Ascending aorta (tissue), 2 donors: Measurements from ENCODE around the gene PTPRN2. TPM values are rescaled to one million over a fixed set of nuclear protein-coding genes. Genes with fewer than 3 reads are reported as not detected.

ENCODE experiments used
- DNase-seq, 2 donors: peaks; one replicate each; pipeline ENCODE4 v3.0.0-alpha.2; 2019; ENCODE audit warnings: low spot score in 2 of 2
- H3K27ac ChIP-seq, 2 donors: fragments of 200-600 bp; sonication (generic); one replicate each; pipeline ENCODE4 v1.5.1; 2016 to 2017; ENCODE audit warnings: mild to moderate bottlenecking in 1 of 2
- H3K27me3 ChIP-seq: fragments of 200-600 bp; sonication (generic); one replicate; pipeline ENCODE4 v1.5.1; 2017
- H3K36me3 ChIP-seq, 2 donors: fragments of 200-600 bp; sonication (generic); one replicate each; pipeline ENCODE4 v1.5.1; 2016
- H3K4me1 ChIP-seq, 2 donors: fragments of 200-600 bp; sonication (generic); one replicate each; pipeline ENCODE4 v1.5.1; 2016 to 2017; ENCODE audit warnings: mild to moderate bottlenecking in 1 of 2
- H3K4me3 ChIP-seq, 2 donors: fragments of 200-600 bp; sonication (generic); one replicate each; pipeline ENCODE4 v1.5.1; 2016 to 2017; ENCODE audit warnings: mild to moderate bottlenecking in 1 of 2
- H3K9me3 ChIP-seq, 2 donors: fragments of 200-600 bp; sonication (generic); one replicate each; pipeline ENCODE4 v1.5.1; 2016
- intact Hi-C: fragments of 100-400 bp; cut with DNase I; formaldehyde crosslinking; loops from one replicate; pipeline ENCODE4 v1.15.1; 2023
- total RNA-seq: library from RNA; depleted of rRNA; stranded (reverse); fragments of >200 nt; gene quantifications from one replicate; pipeline ENCODE4 v1.1.0, GENCODE V29; 2016
- TF ChIP-seq, protein P1 (sequence below), 3 experiments: fragments of 200-600 bp in 2 of 3; fragments of 450-650 bp in 1 of 3; sonication (generic) in 2 of 3; IDR thresholded peaks; one replicate each; pipeline ENCODE4 v1.5.1; 2016 to 2019; ENCODE audit warnings: antibody characterized with exemption in 3 of 3, mild to moderate bottlenecking in 1 of 3, moderate library complexity in 1 of 3

The PTPRN2 gene
- total RNA-seq, 1 donor from 2014 or later, result 7.3 TPM

DNA sequence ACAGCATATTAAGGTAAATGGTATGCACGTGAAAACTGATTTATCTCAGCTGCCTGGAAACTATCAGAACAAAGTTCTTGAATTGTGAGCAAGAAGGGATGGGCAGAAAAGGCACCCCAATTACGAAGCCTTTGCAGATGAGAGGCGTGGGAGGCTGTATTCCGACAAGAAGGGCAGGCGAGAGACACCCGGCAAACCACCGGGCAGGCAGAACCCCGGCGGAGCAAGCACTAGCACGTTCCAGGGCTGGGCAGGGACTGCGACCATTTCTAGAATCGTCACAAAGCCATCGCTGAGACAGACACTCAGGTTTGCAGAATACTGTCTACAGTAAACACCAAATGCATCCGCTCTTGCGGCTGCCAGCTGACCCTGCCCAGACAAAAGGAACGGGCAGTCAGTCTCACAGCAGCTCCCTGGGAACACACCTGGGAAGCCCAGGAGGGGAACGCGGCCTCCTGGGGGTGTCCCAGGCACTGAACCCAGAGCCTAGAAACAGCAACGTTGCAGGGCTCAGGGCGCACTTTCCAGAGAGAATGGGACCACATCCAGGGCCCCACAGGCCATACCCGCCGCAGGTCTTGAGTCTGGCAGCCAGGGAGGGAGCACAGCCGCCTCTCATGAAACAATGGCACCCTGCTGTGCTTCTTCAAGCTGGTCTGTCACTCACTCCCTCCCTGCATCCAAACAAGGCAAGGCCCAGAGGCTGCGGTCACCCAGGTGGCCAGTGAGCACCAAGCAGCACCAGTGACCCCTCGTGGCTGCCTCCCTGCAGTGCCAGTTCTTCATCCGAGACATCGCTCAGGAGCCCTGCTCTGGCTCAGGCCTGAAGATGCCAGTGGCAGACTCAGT lies 261.9 kb downstream of the PTPRN2 start:
- no peaks in the 10 kb centered on the region for H3K4me1 ChIP-seq
- no peak overlapping the region for H3K27ac ChIP-seq
- DNase-seq, result no peak
- TF ChIP-seq, protein P1, sequence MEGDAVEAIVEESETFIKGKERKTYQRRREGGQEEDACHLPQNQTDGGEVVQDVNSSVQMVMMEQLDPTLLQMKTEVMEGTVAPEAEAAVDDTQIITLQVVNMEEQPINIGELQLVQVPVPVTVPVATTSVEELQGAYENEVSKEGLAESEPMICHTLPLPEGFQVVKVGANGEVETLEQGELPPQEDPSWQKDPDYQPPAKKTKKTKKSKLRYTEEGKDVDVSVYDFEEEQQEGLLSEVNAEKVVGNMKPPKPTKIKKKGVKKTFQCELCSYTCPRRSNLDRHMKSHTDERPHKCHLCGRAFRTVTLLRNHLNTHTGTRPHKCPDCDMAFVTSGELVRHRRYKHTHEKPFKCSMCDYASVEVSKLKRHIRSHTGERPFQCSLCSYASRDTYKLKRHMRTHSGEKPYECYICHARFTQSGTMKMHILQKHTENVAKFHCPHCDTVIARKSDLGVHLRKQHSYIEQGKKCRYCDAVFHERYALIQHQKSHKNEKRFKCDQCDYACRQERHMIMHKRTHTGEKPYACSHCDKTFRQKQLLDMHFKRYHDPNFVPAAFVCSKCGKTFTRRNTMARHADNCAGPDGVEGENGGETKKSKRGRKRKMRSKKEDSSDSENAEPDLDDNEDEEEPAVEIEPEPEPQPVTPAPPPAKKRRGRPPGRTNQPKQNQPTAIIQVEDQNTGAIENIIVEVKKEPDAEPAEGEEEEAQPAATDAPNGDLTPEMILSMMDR (IDR thresholded peaks at IDR 0.05), result no peak
- H3K4me3 ChIP-seq, result no peak overlapping the region
- H3K27me3 ChIP-seq, result no peaks in the 10 kb centered on the region
- H3K9me3 ChIP-seq, result no peaks in the 10 kb centered on the region
- intact Hi-C loops, result no loop called here
- no peaks in the 10 kb centered on the region for H3K36me3 ChIP-seq

- no peak for DNase-seq
- no peaks in the 10 kb centered on the region for H3K4me1 ChIP-seq
- no peaks in the 10 kb centered on the region for H3K27me3 ChIP-seq
- TF ChIP-seq, protein P1 (IDR thresholded peaks at IDR 0.05), result no peak
- H3K27ac ChIP-seq, result no peak overlapping the region
- H3K4me3 ChIP-seq, result no peak overlapping the region
- H3K9me3 ChIP-seq, result no peaks in the 10 kb centered on the region
- intact Hi-C loops, result no loop called here
- H3K36me3 ChIP-seq, result no peaks in the 10 kb centered on the region
Measured at GRCh38 chr7:158324397-158325360, 262.9 kb downstream of the PTPRN2 start.

DNA sequence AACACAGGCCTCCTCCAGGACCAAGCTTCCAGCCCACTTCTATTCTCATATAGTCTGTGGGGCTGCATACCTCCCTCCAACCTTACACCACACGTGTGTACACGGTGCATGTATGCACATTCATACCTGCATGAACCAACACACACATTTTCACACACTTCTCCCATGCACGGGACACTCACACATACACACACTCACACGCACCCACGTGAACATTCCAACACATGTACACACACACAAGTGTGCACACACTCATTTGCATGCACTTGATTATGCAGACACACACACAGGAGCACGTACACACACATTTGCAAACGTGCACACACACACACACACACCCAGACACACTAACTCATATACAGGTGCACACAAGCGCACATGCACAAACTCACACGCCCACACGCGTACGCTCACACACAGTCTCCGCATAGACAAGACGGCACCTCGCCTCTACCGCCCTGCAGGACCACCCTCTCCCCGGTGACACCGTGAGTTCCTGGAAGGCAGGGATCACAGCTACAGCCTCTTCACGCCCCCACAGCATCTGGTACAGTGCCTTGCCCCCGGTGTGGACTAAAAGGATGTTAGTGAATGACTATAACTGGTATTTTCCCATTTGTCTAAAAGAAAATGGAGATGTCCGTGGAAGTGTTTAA lies 263.8 kb downstream of the PTPRN2 start:
- intact Hi-C loops, result no loop called here
- no peak for DNase-seq
- H3K27me3 ChIP-seq, result no peaks in the 10 kb centered on the region
- no peaks in the 10 kb centered on the region for H3K36me3 ChIP-seq
- TF ChIP-seq, protein P1 (IDR thresholded peaks at IDR 0.05), result no peak
- no peak overlapping the region for H3K27ac ChIP-seq
- H3K4me3 ChIP-seq, result no peak overlapping the region
- no peaks in the 10 kb centered on the region for H3K4me1 ChIP-seq
- no peaks in the 10 kb centered on the region for H3K9me3 ChIP-seq

DNA sequence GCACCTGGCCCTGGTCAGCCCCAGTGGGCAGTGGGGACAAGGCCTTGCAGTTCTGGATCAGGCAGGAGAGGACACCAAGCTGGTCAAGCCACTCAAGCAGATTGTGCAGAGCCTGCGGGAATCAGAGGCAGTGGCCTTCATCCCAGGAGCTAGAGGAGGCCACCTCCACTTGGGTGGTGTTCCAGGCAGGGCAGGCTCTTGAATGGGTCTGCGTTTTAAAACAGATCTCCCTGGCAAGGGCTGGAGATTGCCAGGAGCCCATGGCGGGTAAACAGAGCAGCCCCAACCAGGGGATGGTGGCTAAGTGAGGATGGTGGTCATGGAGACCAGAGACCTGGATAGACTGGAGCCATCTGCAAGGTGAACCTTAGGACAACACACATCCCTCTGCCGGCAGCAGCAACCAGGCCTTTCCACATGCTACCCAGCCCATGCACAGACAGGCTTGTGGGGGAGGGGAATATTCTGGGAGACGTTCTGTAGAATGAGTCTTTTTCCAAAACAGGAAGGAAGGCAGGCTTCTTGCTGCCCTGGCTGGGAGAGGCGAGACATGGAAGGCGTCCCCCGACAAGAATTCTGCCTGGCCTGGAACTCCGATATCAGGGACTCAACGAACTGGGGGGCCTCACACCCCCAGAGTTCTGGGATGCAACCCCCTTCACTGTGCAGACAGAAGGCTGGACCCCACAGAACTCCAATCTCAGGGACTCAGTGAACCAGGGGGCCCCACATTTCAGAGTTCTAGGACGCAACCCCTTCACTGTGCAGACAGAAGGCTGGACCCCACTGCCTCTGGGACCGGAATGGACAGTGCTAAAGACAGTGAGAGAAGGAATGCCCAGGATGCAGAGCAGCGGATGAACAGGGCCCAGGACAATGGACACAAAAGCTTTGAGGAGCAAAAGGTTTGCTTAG lies 264.8 kb downstream of the PTPRN2 start:
- TF ChIP-seq, protein P1 (IDR thresholded peaks at IDR 0.05), result no peak
- H3K4me1 ChIP-seq, result no peaks in the 10 kb centered on the region
- H3K9me3 ChIP-seq, result no peaks in the 10 kb centered on the region
- no peak overlapping the region for H3K27ac ChIP-seq
- intact Hi-C loops, result no loop called here
- H3K36me3 ChIP-seq, result no peaks in the 10 kb centered on the region
- no peaks in the 10 kb centered on the region for H3K27me3 ChIP-seq
- no peak for DNase-seq
- H3K4me3 ChIP-seq, result no peak overlapping the region
